Astrocyte (in vitro differentiated cells and primary cell): ENCODE results near the gene SBF1. TPM values are rescaled to one million over a fixed set of nuclear protein-coding genes. Genes with fewer than 3 reads are reported as not detected.
"Not testable (repeated sequence)": the region's sequence is repeated elsewhere in the genome, so short reads cannot be mapped to it uniquely, and the experiment has no call there.

Experiments used
- DNase-seq: peaks from one replicate; pipeline ENCODE4 v3.0.0-alpha.2; 2010; ENCODE audit warnings: low read depth
- FAIRE-seq: peaks from 2 replicates; lab custom pipeline; 2011; peaks lifted over from hg19 to GRCh38; lab: Jason Lieb, UNC
- H2AFZ ChIP-seq: 2 replicates; pipeline ENCODE4 v1.6.0; 2012; ENCODE audit warnings: low read depth, low read length, inconsistent platforms
- H3K27ac ChIP-seq: 2 replicates; pipeline ENCODE4 v1.5.1; 2011; ENCODE audit warnings: low read depth, low read length, inconsistent platforms
- H3K27me3 ChIP-seq: 2 replicates; pipeline ENCODE4 v1.6.0; 2011; ENCODE audit warnings: low read length, inconsistent platforms; ENCODE audit not compliant: insufficient read depth
- H3K36me3 ChIP-seq: 2 replicates; pipeline ENCODE4 v1.5.1; 2011; ENCODE audit warnings: low read length, inconsistent platforms; ENCODE audit not compliant: insufficient read depth
- H3K4me1 ChIP-seq: 2 replicates; pipeline ENCODE4 v1.5.1; 2011; ENCODE audit warnings: low read length, inconsistent platforms; ENCODE audit not compliant: insufficient read depth
- H3K4me2 ChIP-seq: 2 replicates; pipeline ENCODE4 v1.6.0; 2012; ENCODE audit warnings: low read length, inconsistent platforms
- H3K4me3 ChIP-seq: 2 replicates; pipeline ENCODE4 v1.5.1; 2011; ENCODE audit warnings: low read depth, mild to moderate bottlenecking, low read length, inconsistent platforms; ENCODE audit not compliant: insufficient read depth
- H3K79me2 ChIP-seq: 2 replicates; pipeline ENCODE4 v1.6.0; 2012; ENCODE audit warnings: mild to moderate bottlenecking, low read length, inconsistent platforms; ENCODE audit not compliant: insufficient read depth
- H3K9ac ChIP-seq: 2 replicates; pipeline ENCODE4 v1.6.0; 2012; ENCODE audit warnings: mild to moderate bottlenecking, low read length, inconsistent platforms
- H3K9me3 ChIP-seq: 2 replicates; pipeline ENCODE4 v1.5.1; 2012; ENCODE audit warnings: low read depth, mild to moderate bottlenecking, low read length, inconsistent platforms; ENCODE audit not compliant: insufficient read depth
- H4K20me1 ChIP-seq: 2 replicates; pipeline ENCODE4 v1.6.0; 2012; ENCODE audit warnings: low read length, inconsistent platforms; ENCODE audit not compliant: insufficient read depth
- H3K27ac Mint-ChIP-seq: one replicate; pipeline ENCODE4 v1.8.0; 2021; ENCODE audit warnings: mild to moderate bottlenecking, mixed read lengths; ENCODE audit not compliant: unreplicated experiment
- H3K27me3 Mint-ChIP-seq: one replicate; pipeline ENCODE4 v1.8.0; 2021; ENCODE audit warnings: low read depth, mixed read lengths; ENCODE audit not compliant: unreplicated experiment
- H3K36me3 Mint-ChIP-seq: one replicate; pipeline ENCODE4 v1.8.0; 2021; ENCODE audit warnings: low read depth, mixed read lengths; ENCODE audit not compliant: unreplicated experiment
- H3K4me1 Mint-ChIP-seq: one replicate; pipeline ENCODE4 v1.8.0; 2021; ENCODE audit warnings: low read depth, mixed read lengths; ENCODE audit not compliant: unreplicated experiment
- H3K4me3 Mint-ChIP-seq: one replicate; pipeline ENCODE4 v1.8.0; 2021; ENCODE audit warnings: mild to moderate bottlenecking, moderate library complexity, mixed read lengths; ENCODE audit not compliant: unreplicated experiment
- H3K9me3 Mint-ChIP-seq: one replicate; pipeline ENCODE4 v1.8.0; 2021; ENCODE audit warnings: mild to moderate bottlenecking, mixed read lengths; ENCODE audit not compliant: unreplicated experiment
- EZH2 ChIP-seq: IDR thresholded peaks from 2 replicates; pipeline ENCODE4 v1.6.1; 2012; ENCODE audit warnings: mild to moderate bottlenecking, low read length, inconsistent platforms; ENCODE audit not compliant: insufficient read depth
- total RNA-seq: library from RNA; stranded (reverse); gene quantifications from 2 replicates; pipeline ENCODE4 v1.2.1, GENCODE V29; 2021
- TF ChIP-seq, protein P1 (sequence below): IDR thresholded peaks from 2 replicates; pipeline ENCODE4 v1.5.1; 2011; ENCODE audit warnings: low read depth, mild to moderate bottlenecking, inconsistent platforms, low read length, moderate library complexity; ENCODE audit not compliant: insufficient read depth

The SBF1 gene
- total RNA-seq, 1 donor from 2014 or later, result 75.4 TPM

DNA sequence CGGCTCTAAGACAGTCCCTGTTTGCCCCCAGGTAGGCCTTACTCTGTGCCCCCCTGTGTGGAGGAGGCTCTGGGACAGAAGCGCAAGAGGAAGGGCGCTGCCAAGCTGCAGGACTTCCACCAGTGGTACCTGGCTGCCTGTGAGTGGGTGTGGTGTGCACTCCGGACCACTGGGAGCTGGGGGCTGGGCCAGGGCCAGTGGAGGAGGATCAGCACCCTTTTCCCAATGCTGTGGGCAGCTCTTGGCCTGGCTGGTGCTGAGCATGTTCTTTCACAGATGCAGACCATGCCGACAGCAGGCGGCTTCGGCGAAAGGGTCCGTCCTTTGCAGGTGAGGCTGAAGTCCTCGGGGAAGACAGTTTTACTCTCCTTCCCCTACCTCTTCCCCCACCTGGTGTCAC lies 46.9 kb upstream of the SBF1 start:
- DNase-seq (no peak), FAIRE-seq (no peak)
- Mint-ChIP-seq H3K27me3 (no peaks in the 10 kb centered on the region), H3K9me3 (no peaks in the 10 kb centered on the region), H3K27ac (no peak overlapping the region), H3K4me1 (peaks cover 4% of the 10 kb centered on the region), H3K36me3 (peaks cover 5% of the 10 kb centered on the region), H3K4me3 (no peak overlapping the region)
- Histone ChIP-seq H3K4me2 (no peak overlapping the region), H4K20me1 (peaks cover 30% of the 10 kb centered on the region), H3K27ac (no peak overlapping the region), H3K9me3 (no peaks in the 10 kb centered on the region), H2AFZ (no peak overlapping the region), H3K79me2 (peaks cover 35% of the 10 kb centered on the region), H3K36me3 (no peaks in the 10 kb centered on the region), H3K9ac (no peak overlapping the region), H3K4me1 (peaks cover 16% of the 10 kb centered on the region), H3K27me3 (no peaks in the 10 kb centered on the region), H3K4me3 (no peak overlapping the region)
- TF ChIP-seq EZH2, result no peak
- TF ChIP-seq, protein P1, sequence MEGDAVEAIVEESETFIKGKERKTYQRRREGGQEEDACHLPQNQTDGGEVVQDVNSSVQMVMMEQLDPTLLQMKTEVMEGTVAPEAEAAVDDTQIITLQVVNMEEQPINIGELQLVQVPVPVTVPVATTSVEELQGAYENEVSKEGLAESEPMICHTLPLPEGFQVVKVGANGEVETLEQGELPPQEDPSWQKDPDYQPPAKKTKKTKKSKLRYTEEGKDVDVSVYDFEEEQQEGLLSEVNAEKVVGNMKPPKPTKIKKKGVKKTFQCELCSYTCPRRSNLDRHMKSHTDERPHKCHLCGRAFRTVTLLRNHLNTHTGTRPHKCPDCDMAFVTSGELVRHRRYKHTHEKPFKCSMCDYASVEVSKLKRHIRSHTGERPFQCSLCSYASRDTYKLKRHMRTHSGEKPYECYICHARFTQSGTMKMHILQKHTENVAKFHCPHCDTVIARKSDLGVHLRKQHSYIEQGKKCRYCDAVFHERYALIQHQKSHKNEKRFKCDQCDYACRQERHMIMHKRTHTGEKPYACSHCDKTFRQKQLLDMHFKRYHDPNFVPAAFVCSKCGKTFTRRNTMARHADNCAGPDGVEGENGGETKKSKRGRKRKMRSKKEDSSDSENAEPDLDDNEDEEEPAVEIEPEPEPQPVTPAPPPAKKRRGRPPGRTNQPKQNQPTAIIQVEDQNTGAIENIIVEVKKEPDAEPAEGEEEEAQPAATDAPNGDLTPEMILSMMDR, result no peak

DNA sequence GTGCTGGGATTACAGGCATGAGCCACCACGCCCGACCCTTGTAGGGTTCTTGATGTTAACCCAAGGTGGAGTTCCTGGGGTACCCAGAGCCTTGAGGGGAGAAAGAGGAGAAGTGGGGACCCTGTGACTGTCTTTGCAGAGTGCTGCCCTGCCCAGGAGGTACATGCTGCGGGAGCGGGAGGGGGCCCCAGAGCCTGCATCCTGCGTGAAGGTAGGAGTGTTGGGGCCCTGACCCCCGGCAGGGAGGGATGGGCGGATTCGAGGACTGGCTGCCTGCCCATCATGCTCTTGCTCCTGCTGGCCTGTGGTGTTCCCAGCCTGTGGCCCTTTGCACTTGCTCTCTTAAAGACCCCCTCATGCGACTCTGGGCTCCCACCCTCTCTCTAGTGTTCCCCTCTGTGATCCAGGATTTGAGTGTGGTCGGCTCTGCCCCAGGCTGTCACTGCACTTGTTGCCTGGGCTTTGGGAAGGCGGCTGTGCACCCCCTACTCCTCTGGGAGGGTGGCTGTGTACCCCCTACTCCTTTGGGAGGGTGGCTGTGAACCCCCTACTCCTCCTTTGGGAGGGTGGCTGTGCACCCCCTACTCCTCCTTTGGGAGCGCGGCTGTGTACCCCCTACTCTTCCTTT lies 46.1 kb upstream of the SBF1 start:
- H3K4me3 Mint-ChIP-seq, result no peak overlapping the region
- Histone ChIP-seq H3K9ac (no peak overlapping the region), H3K4me2 (no peak overlapping the region), H3K4me1 (peaks cover 13% of the 10 kb centered on the region), H3K4me3 (no peak overlapping the region), H3K27me3 (no peaks in the 10 kb centered on the region), H3K36me3 (no peaks in the 10 kb centered on the region), H4K20me1 (peaks cover 38% of the 10 kb centered on the region), H3K27ac (no peak overlapping the region), H3K9me3 (no peaks in the 10 kb centered on the region), H3K79me2 (peaks cover 40% of the 10 kb centered on the region), H2AFZ (no peak overlapping the region)
- TF ChIP-seq, protein P1, result no peak
- TF ChIP-seq EZH2, result no peak
- H3K27me3 Mint-ChIP-seq, result no peaks in the 10 kb centered on the region
- peaks cover 6% of the 10 kb centered on the region for H3K36me3 Mint-ChIP-seq
- no peak for DNase-seq
- FAIRE-seq, result no peak
- H3K4me1 Mint-ChIP-seq, result peaks cover 4% of the 10 kb centered on the region
- H3K9me3 Mint-ChIP-seq, result no peaks in the 10 kb centered on the region
- no peak overlapping the region for H3K27ac Mint-ChIP-seq

DNA sequence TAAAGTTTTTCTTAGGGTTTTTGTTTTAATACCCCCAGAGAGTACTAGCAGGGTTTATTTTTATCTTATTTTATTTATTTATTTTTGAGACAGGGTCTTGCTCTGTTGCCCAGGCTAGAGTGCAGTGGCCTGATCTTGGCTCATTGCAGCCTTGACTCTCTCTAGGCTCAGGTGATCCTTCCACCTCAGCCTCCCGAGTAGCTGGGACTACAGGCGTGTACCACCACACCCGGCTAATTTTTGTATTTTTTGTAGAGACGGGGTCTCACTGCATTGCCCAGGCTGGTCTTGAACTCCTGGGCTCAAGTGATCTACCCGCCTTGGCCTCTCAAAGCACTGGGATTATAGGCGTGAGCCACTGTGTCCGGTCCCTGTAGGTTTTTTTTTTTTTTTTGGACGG lies 45.3 kb upstream of the SBF1 start:
- not testable (repeated sequence) for FAIRE-seq, H3K9ac ChIP-seq, H3K4me2 ChIP-seq, H3K4me1 Mint-ChIP-seq, H3K9me3 Mint-ChIP-seq, H3K4me3 Mint-ChIP-seq, H3K27me3 ChIP-seq, H2AFZ ChIP-seq, H3K27ac Mint-ChIP-seq, H3K27ac ChIP-seq, H3K9me3 ChIP-seq, H3K4me3 ChIP-seq, H3K36me3 Mint-ChIP-seq, H3K36me3 ChIP-seq, DNase-seq, H3K27me3 Mint-ChIP-seq
- Histone ChIP-seq H3K79me2 (peaks cover 44% of the 10 kb centered on the region), H4K20me1 (peaks cover 39% of the 10 kb centered on the region), H3K4me1 (peaks cover 13% of the 10 kb centered on the region)
